GM12872 (cell line): ENCODE measurements around the gene KCNN3.

Experiments
- TF ChIP-seq, protein P1 (sequence below): IDR thresholded peaks from 3 replicates; pipeline ENCODE4 v1.5.1; 2011; ENCODE audit warnings: low read depth, mild to moderate bottlenecking, low read length, moderate library complexity; ENCODE audit not compliant: insufficient read depth

The KCNN3 gene

DNA sequence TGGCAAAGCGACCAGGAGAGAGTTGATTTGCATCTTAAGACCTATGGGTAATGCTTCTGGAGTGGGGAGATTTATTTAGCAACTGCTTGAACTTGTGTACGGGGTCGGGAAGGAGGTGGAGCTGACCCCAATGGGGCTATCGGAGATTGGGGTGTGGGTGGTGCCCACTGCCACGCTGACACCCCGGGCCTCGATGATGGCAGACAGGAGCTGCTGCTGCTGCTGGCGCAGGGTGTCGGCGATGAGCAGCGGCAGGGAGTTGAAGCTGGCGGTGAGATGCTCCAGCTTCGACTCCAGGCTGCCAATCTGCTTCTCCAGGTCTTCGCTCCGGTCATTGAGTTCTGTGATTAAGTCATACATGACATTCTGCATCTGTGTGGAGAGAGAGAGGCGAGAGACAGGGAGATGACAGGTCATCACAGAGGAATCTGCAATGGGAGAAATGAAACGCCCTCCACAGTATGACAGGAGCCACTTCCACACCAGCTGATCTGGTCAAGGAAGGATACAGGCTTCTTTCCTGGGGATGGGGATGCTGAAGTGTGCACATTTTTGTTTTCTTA, 162.1 kb downstream of the KCNN3 start:
- TF ChIP-seq, protein P1, sequence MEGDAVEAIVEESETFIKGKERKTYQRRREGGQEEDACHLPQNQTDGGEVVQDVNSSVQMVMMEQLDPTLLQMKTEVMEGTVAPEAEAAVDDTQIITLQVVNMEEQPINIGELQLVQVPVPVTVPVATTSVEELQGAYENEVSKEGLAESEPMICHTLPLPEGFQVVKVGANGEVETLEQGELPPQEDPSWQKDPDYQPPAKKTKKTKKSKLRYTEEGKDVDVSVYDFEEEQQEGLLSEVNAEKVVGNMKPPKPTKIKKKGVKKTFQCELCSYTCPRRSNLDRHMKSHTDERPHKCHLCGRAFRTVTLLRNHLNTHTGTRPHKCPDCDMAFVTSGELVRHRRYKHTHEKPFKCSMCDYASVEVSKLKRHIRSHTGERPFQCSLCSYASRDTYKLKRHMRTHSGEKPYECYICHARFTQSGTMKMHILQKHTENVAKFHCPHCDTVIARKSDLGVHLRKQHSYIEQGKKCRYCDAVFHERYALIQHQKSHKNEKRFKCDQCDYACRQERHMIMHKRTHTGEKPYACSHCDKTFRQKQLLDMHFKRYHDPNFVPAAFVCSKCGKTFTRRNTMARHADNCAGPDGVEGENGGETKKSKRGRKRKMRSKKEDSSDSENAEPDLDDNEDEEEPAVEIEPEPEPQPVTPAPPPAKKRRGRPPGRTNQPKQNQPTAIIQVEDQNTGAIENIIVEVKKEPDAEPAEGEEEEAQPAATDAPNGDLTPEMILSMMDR: no peak

DNA sequence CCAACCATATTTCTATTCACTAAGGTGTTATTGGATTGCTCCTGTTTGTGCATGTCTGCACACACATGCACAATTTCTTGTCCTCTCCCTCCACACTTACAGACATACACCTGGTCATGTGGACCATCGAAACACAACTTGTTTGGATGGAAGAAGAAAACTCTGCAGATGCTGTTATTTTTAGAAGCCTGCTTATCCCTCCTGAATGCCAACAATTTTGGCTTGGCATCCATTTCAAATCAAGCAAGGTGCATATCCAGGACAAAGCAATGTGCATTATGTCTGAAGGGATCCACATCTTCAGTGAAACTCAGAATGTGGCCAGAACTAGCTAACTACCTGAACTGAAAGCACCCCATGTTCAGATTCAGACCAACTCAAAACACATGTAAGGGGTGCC, 163.2 kb downstream of the KCNN3 start:
- TF ChIP-seq, protein P1: no peak

DNA sequence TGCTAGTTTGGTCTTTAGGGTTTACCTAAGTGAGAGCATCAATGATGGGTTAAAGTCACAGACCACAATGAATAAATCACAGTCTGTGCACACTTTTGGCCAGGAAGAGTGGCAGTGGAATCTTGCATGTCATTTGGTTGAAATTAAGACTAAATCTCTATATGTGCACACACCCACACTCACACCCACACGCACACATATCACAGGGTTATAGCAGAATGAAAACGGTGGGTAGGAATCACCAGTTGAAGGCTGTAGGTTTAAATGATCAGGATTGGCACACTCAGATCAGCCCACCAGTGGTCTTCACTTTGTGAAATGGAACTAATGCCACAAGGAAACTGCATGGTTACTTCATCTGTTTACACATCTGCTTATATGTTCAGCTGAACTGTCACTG, 164.5 kb downstream of the KCNN3 start:
- TF ChIP-seq, protein P1: no peak

DNA sequence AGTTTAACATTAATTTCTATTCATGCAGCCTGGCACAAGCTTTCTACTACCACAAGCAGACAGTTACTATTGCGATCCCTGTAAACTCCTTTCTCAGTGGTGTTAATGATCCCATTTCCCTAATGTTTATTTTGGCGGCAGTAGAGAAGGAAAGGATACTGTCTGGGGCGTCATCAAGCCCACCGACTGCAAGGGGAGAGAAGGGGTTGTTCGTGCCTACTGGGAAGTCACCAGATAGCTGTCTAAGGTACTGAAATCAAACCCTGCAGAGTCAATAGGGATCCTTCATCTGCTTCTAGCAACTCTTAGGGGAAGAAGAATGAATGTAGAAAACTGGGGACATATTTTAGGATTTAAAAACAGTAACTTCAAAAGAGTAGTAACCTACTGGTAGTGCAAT, 166.9 kb downstream of the KCNN3 start:
- TF ChIP-seq, protein P1: no peak

DNA sequence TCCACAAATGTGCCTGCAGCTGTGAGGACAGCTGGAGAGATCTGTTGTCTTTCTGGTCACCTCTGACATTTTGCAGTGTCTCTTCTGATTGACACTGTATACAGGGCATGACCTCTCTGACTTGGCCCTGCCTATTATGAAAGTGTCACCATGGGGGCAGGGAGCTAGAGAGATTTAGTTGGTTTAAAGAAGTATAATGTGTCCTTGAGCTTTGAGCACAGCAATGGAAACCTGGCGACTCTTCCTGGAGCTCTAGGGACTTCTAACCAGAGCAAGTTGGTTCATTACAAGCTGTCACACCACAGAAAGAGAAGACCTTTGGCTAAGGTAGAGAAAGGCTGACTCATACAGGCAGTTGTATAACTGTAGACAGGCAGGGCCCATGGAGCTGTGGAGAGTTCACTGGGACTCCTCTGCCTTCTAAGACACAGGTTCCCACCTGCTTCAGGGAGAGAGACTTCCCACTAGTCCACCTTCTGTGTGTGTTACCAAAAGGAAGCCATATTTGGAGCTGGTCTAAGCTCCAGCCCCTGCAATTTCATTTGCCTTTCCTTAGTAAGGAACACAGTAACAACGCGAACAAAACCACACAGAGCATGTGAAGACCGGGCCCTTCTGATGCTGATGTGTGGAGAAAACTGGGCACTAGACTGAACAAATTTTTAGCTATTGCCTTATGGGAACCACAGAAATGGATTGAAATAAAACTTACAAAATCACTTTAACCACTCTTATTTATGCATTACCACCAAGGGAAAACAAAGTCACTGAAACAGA, 171.6 kb downstream of the KCNN3 start:
- TF ChIP-seq, protein P1: no peak

DNA sequence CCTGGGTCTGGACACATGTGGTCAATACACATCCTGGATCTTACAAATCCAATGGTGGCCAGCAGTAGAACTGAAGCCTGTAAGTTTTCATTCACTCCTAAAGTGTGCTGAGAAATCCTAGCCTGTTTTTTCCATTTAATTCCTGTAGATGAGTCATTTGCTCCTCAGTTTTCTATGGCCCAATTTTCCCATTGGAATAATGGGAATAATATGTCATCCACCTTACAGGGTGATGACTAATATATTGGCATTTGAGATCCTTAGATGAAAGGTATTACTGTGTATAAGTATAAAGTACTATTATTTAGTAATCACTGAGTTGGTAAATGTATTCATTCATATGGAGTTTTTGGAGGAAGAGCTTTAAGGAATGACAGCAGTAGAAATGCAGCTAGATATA, 172.4 kb downstream of the KCNN3 start:
- TF ChIP-seq, protein P1: no peak

DNA sequence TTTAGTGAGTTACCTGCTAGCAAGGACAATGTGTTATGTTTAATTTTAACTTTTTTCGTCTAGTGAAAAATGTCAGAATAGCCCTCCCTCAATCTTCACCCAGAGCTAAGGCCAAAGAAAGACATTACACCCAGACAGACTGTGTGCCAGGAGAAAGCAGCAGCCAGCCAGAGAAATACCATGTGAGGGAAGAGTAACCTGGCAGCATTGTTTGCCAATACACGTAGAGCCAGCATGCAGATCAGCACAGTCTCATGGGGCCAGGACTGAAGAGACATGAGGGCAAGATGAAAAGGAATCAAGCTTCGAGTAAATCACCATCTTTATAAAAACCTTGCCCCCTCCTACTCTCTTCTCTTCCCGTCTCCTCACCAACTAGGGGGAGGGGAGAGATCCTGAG, 173.6 kb downstream of the KCNN3 start:
- TF ChIP-seq, protein P1: no peak
